ENCODE data around the gene RIMBP2.

The RIMBP2 gene

DNA sequence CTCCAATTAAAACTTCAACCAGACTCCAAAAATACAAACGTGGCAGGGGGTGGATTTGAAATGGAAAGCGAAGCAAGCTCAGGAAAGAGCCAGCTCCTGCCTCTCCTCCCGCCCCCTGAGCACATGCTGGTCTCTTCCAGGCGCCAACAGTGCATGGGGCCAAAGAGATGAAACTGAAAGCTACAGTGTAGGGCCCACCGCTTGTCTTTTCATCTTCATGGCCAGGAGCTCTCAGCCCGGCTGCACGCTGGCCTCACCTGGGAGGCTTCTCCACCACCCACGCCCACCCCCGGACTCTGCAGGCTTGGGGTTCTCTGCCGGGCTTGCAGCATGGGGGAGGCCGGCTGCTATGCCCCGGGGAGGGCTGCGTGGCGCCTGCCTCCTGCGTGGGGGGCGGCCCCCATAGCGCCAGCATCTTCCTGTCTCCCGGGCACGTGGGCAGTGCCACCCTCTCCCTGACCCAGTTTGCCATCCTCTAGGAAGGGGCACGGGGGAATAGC, 2.0 kb downstream of the RIMBP2 start:
- Histone ChIP-seq H3K27ac (ENCODE audit: extremely low read depth, low read depth, low read length) (no peak overlapping the region), H3K9me3 (ENCODE audit: control insufficient read depth, insufficient read depth, low read depth, low read length) (no peaks in the 10 kb centered on the region), H3K4me1 (ENCODE audit: control insufficient read depth, insufficient read depth, low read length) (peaks cover 2% of the 10 kb centered on the region; the same call in 1 of the 2 replicates), H3K4me3 (ENCODE audit: low read depth, low read length) (no peak overlapping the region), H3K36me3 (ENCODE audit: control insufficient read depth in 2 of 2, insufficient read depth in 1 of 2, low read length in 2 of 2) (no peaks in the 10 kb centered on the region)
- CTCF ChIA-PET = no interaction called here
- POLR2A ChIA-PET = no interaction called here
- TF ChIP-seq, protein P1, sequence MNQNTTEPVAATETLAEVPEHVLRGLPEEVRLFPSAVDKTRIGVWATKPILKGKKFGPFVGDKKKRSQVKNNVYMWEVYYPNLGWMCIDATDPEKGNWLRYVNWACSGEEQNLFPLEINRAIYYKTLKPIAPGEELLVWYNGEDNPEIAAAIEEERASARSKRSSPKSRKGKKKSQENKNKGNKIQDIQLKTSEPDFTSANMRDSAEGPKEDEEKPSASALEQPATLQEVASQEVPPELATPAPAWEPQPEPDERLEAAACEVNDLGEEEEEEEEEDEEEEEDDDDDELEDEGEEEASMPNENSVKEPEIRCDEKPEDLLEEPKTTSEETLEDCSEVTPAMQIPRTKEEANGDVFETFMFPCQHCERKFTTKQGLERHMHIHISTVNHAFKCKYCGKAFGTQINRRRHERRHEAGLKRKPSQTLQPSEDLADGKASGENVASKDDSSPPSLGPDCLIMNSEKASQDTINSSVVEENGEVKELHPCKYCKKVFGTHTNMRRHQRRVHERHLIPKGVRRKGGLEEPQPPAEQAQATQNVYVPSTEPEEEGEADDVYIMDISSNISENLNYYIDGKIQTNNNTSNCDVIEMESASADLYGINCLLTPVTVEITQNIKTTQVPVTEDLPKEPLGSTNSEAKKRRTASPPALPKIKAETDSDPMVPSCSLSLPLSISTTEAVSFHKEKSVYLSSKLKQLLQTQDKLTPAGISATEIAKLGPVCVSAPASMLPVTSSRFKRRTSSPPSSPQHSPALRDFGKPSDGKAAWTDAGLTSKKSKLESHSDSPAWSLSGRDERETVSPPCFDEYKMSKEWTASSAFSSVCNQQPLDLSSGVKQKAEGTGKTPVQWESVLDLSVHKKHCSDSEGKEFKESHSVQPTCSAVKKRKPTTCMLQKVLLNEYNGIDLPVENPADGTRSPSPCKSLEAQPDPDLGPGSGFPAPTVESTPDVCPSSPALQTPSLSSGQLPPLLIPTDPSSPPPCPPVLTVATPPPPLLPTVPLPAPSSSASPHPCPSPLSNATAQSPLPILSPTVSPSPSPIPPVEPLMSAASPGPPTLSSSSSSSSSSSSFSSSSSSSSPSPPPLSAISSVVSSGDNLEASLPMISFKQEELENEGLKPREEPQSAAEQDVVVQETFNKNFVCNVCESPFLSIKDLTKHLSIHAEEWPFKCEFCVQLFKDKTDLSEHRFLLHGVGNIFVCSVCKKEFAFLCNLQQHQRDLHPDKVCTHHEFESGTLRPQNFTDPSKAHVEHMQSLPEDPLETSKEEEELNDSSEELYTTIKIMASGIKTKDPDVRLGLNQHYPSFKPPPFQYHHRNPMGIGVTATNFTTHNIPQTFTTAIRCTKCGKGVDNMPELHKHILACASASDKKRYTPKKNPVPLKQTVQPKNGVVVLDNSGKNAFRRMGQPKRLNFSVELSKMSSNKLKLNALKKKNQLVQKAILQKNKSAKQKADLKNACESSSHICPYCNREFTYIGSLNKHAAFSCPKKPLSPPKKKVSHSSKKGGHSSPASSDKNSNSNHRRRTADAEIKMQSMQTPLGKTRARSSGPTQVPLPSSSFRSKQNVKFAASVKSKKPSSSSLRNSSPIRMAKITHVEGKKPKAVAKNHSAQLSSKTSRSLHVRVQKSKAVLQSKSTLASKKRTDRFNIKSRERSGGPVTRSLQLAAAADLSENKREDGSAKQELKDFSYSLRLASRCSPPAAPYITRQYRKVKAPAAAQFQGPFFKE (tag by site-specific recombination; IDR thresholded peaks at IDR 0.05; ENCODE audit: borderline replicate concordance) = no peak
- peak; percentile 61 for TF ChIP-seq ZIC2 (tag by site-specific recombination; IDR thresholded peaks at IDR 0.05)
- no peak for TF ChIP-seq ZNF211 (tag by site-specific recombination; IDR thresholded peaks at IDR 0.05; ENCODE audit: low read depth)
- no peak for TF ChIP-seq ZNF37A (tag by site-specific recombination; IDR thresholded peaks at IDR 0.05)
- TF ChIP-seq ZSCAN23 (tag by site-specific recombination; IDR thresholded peaks at IDR 0.05) = no peak
- no peak for TF ChIP-seq ZSCAN16 (tag by site-specific recombination; IDR thresholded peaks at IDR 0.05)
- TF ChIP-seq GLIS1 (tag by site-specific recombination; IDR thresholded peaks at IDR 0.05) = peak; percentile 43
- TF ChIP-seq EGR2 (tag by site-specific recombination; IDR thresholded peaks at IDR 0.05; ENCODE audit: low read depth) = 0 out of 2 replicates have a peak, but pooled peaks have one; percentile 44
- no peak for TF ChIP-seq ZNF23 (tag by site-specific recombination; IDR thresholded peaks at IDR 0.05; ENCODE audit: borderline replicate concordance)
- no peak for TF ChIP-seq ZNF701 (tag by site-specific recombination; IDR thresholded peaks at IDR 0.05)
- no peak for TF ChIP-seq REST (tag by site-specific recombination; IDR thresholded peaks at IDR 0.05)
- no peak for TF ChIP-seq ZNF148 (tag by site-specific recombination; IDR thresholded peaks at IDR 0.05; ENCODE audit: borderline replicate concordance)
- TF ChIP-seq ZFHX2 (tag by site-specific recombination; conservative IDR thresholded peaks at IDR 0.05) = peak; percentile 65
- no peak for TF ChIP-seq ZNF513 (tag by site-specific recombination; IDR thresholded peaks at IDR 0.05)

Measured in HEK293 (cell line).